Measurements from ENCODE around the gene RSF1. TPM values are rescaled to one million over a fixed set of nuclear protein-coding genes. Genes with fewer than 3 reads are reported as not detected.
"Not testable (repeated sequence)": the region's sequence is repeated elsewhere in the genome, so short reads cannot be mapped to it uniquely, and the experiment has no call there.

Gene RSF1
- total RNA-seq, 8 experiments from 2014 or later: 37.1 to 94.8 (median 55.2) TPM

- ATAC-seq (replicated peaks in 6 of 8): peak in 1 of 8 experiments; percentile 28
- no peak overlapping the region for H3K4me3 ChIP-seq
- WGBS, 10 experiments: 75 to 100% (median 88%) methylated on average over 1 to 3 of the region's 3 CpGs
- in situ Hi-C loops (cut with MboI; ENCODE audit: low pct_unique_long_range_greater_than_20kb in 2 of 9, low sequenced_read_pairs in 9 of 9, unreplicated experiment in 9 of 9): no loop called here
- H3K4me1 ChIP-seq (replicated peaks in 1 of 2): no peaks in the 10 kb centered on the region
- H3K27ac ChIP-seq: no peak overlapping the region
Measured at GRCh38 chr11:77647654-77648305, 172.7 kb downstream of the RSF1 start.

GRCh38 chr11:77644887-77645286 lies 175.6 kb downstream of the RSF1 start:
- 67 to 100% (median 80%) methylated on average over 1 of the region's 1 CpG; no CpG with 5 or more reads in 5 of the 10 experiments for WGBS, 10 experiments
- Histone ChIP-seq H3K4me1 (replicated peaks in 1 of 2) (no peaks in the 10 kb centered on the region), H3K27ac (no peak overlapping the region), H3K4me3 (no peak overlapping the region)
- no peak for ATAC-seq (replicated peaks in 6 of 8)
- in situ Hi-C loops (cut with MboI; ENCODE audit: low pct_unique_long_range_greater_than_20kb in 2 of 9, low sequenced_read_pairs in 9 of 9, unreplicated experiment in 9 of 9): no loop called here

- no peak for ATAC-seq (replicated peaks in 6 of 8)
- WGBS, 10 experiments: 65 to 100% (median 81%) methylated on average over 1 to 2 of the region's 2 CpGs
- Histone ChIP-seq H3K27ac (no peak overlapping the region), H3K4me1 (replicated peaks in 1 of 2) (peaks cover 4 to 5% of the 10 kb centered on the region in 2 donors), H3K4me3 (no peak overlapping the region)
- in situ Hi-C loops (cut with MboI; ENCODE audit: low pct_unique_long_range_greater_than_20kb in 2 of 9, low sequenced_read_pairs in 9 of 9, unreplicated experiment in 9 of 9): no loop called here
Measured at GRCh38 chr11:77642228-77642627, 178.3 kb downstream of the RSF1 start.

- Histone ChIP-seq H3K4me1 (replicated peaks in 1 of 2) (peaks cover 10 to 11% of the 10 kb centered on the region in 2 donors), H3K27ac (peak within 1 kb of the TSS; percentile 77 to 93), H3K4me3 (peak within 1 kb of the TSS; percentile 53 to 99 (median 79))
- ATAC-seq (replicated peaks in 6 of 8): peak; percentile 94 to 100 (median 99)
- in situ Hi-C loops (cut with MboI; ENCODE audit: low pct_unique_long_range_greater_than_20kb in 2 of 9, low sequenced_read_pairs in 9 of 9, unreplicated experiment in 9 of 9): no loop called here
- 0 to 3% (median 1%) methylated on average over 3 to 27 of the region's 41 CpGs for WGBS, 10 experiments
Measured at GRCh38 chr11:77637345-77638165, 183.0 kb downstream of the RSF1 start, which contains the start of gene CLNS1A. TSS of gene CLNS1A (minus strand) at chr11:77637794. CDS start at chr11:77637714, 80 bp downstream.

GRCh38 chr11:77636731-77637344 lies 183.7 kb downstream of the RSF1 start:
- in situ Hi-C loops (cut with MboI; ENCODE audit: low pct_unique_long_range_greater_than_20kb in 2 of 9, low sequenced_read_pairs in 9 of 9, unreplicated experiment in 9 of 9): no loop called here
- peak overlapping the region; percentile 53 to 99 (median 79) for H3K4me3 ChIP-seq
- peak in 2 of 8 experiments; percentile 3 for ATAC-seq (replicated peaks in 6 of 8)
- H3K27ac ChIP-seq: peak overlapping the region; percentile 77 to 93
- WGBS, 10 experiments: 0 to 8% (median 1%) methylated on average over 3 to 14 of the region's 14 CpGs
- peaks cover 10 to 11% of the 10 kb centered on the region in 2 donors for H3K4me1 ChIP-seq (replicated peaks in 1 of 2)

GRCh38 chr11:77633926-77634325 lies 186.6 kb downstream of the RSF1 start:
- 78 to 100% (median 94%) methylated on average over 2 to 5 of the region's 5 CpGs; no CpG with 5 or more reads in 1 of the 10 experiments for WGBS, 10 experiments
- ATAC-seq (replicated peaks in 6 of 8); H3K27ac ChIP-seq; H3K4me3 ChIP-seq; in situ Hi-C loops (cut with MboI; ENCODE audit: low pct_unique_long_range_greater_than_20kb in 2 of 9, low sequenced_read_pairs in 9 of 9, unreplicated experiment in 9 of 9): not testable (repeated sequence)
- H3K4me1 ChIP-seq (replicated peaks in 1 of 2): peaks cover 11 to 17% of the 10 kb centered on the region in 2 donors

GRCh38 chr11:77630157-77630710 lies 190.3 kb downstream of the RSF1 start:
- no peak overlapping the region for H3K27ac ChIP-seq
- ATAC-seq (replicated peaks in 6 of 8): peak in 2 of 8 experiments; percentile 37 to 75
- H3K4me3 ChIP-seq: no peak overlapping the region
- peaks cover 0 to 6% of the 10 kb centered on the region in 2 donors for H3K4me1 ChIP-seq (replicated peaks in 1 of 2)
- in situ Hi-C loops (cut with MboI; ENCODE audit: low pct_unique_long_range_greater_than_20kb in 2 of 9, low sequenced_read_pairs in 9 of 9, unreplicated experiment in 9 of 9): no loop called here
- 26 to 100% (median 82%) methylated on average over 2 to 4 of the region's 4 CpGs; no CpG with 5 or more reads in 1 of the 10 experiments for WGBS, 10 experiments

- H3K4me1 ChIP-seq (replicated peaks in 1 of 2): no peaks in the 10 kb centered on the region
- no peak overlapping the region for H3K4me3 ChIP-seq
- in situ Hi-C loops (cut with MboI; ENCODE audit: low pct_unique_long_range_greater_than_20kb in 2 of 9, low sequenced_read_pairs in 9 of 9, unreplicated experiment in 9 of 9): no loop called here
- peak in 3 of 8 experiments; percentile 34 to 37 (median 35) for ATAC-seq (replicated peaks in 6 of 8)
- 50 to 100% (median 90%) methylated on average over 1 to 2 of the region's 3 CpGs; no CpG with 5 or more reads in 1 of the 10 experiments for WGBS, 10 experiments
- H3K27ac ChIP-seq: no peak overlapping the region
Measured at GRCh38 chr11:77619576-77620198, 200.8 kb downstream of the RSF1 start.

- WGBS, 10 experiments: 0 to 100% (median 98%) methylated on average over 1 to 3 of the region's 3 CpGs; no CpG with 5 or more reads in 1 of the 10 experiments
- in situ Hi-C loops (cut with MboI; ENCODE audit: low pct_unique_long_range_greater_than_20kb in 2 of 9, low sequenced_read_pairs in 9 of 9, unreplicated experiment in 9 of 9): no loop called here
- Histone ChIP-seq H3K27ac (no peak overlapping the region), H3K4me3 (no peak overlapping the region), H3K4me1 (replicated peaks in 1 of 2) (no peaks in the 10 kb centered on the region)
- ATAC-seq (replicated peaks in 6 of 8): no peak
Measured at GRCh38 chr11:77617892-77618291, 202.6 kb downstream of the RSF1 start.

GRCh38 chr11:77611921-77612320 lies 208.6 kb downstream of the RSF1 start:
- in situ Hi-C loops (cut with MboI; ENCODE audit: low pct_unique_long_range_greater_than_20kb in 2 of 9, low sequenced_read_pairs in 9 of 9, unreplicated experiment in 9 of 9): no loop called here
- H3K4me1 ChIP-seq (replicated peaks in 1 of 2): no peaks in the 10 kb centered on the region
- no peak for ATAC-seq (replicated peaks in 6 of 8)

More at GRCh38 chr11:77611921-77612320, 208.6 kb downstream of the RSF1 start:
- Histone ChIP-seq H3K4me3 (no peak overlapping the region), H3K27ac (no peak overlapping the region)

Measured in motor neuron (in vitro differentiated cells).